ELR (cell line): ENCODE results near the gene CYRIA.
A peak's percentile ranks its signal among the peaks of the same experiment; 100 is the strongest.

Experiments used
- DNase-seq: peaks from one replicate; pipeline ENCODE4 v3.0.0-alpha.2; 2015; ENCODE audit warnings: low read depth

CYRIA gene

DNA sequence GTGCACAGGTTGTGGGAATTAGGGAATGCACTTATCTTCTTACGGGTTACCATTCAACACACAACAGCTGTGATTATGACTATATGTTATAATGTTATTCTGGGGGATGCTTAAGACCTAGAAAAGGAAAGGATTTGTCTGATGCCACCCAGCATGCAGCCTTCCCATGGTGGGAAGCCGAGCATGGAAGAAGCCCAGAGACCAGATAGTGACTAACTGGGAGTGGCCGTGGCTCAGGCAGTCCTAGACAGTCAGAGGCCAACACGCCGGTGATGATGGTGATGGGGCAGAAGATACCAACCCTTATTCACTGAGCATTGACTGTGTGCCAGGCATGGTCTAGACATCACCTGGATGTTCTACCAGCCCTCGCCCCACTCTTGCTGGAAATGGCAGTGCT, 35.9 kb downstream of the CYRIA start:
- no peak for DNase-seq

DNA sequence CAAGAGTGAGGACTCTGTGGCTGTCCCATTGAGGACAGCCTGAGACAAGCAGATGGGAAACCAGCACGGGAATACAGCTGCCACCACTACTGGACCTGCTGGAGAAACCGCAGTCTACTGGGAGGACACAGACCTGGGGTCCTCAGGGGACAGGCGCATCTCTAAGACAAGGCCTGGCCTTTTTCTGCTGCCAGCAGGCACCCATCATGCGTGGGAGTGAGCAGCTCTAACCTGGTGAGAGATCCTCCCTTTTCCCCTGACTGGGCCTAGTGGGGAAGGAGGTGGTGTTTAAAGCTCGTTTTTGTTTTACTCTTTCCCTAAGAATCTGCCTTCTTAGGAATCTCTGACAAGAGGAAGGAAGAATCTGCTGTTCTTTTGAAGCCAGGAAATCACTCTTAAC, 36.6 kb downstream of the CYRIA start:
- no peak for DNase-seq

DNA sequence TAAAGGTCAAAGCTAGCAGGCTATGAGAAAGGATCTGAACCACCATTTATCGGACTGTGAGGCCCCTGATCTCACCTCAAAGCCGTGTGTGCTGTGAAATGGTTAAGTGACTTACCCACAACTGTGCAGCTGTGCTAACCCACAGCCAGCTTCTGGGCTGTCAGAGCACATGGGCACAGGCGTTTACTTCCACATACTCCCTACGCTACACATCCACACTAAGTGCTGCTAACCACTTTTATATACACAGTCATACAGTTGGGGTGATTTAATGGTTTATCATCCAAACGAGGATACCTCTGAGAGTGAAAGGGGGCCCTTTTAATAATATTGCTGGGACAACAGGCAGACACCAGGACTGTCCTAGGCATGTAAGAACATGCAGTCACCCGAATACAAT, 37.3 kb downstream of the CYRIA start:
- DNase-seq = no peak

DNA sequence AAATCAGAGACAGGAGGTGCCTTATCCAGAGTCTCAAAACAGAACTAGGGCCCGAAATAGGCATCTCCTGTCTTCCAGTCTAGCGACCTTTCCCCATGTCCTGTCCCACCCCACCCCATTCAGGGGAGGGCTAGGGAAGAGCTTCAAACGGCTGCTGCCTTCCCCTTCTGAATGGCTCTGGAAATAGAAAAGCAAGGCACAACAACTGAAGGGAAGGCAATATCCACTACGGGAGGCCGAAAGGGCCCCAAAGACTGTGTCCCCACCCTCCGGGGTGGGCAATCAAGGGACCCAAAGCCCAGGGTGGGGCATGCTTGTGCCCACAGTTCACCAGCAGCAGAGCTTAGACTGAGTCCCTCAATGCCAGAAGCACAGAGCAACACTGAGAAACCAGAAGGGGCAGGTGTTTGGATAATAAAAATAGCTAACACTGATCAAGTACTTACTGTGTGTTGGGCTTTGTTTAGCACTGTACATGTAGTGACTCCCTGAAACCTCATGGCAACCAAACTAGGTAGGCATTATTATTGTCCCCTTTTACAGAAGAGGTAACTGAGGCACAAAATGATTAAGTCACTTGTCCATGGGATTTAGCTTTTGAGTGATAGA, 38.5 kb downstream of the CYRIA start:
- DNase-seq = no peak

DNA sequence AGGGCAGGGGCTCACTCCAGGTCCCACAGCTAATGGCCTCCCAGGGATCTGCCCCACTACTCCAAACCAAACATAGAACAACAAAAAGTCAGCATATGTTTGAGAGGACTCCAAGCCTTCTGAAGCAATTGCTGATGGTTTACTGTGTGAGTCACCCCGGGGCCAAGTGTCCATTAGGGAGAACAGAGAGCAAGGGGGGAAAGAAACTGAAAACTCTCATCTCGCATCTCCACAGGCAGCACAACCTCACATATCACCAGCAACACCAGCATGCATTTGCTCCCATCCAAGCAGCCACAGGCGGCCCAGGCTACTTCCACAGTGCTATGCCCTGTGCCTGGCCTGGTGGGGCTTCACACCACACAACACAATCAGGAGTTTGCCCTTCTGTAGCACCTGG, 39.1 kb downstream of the CYRIA start:
- DNase-seq = no peak

DNA sequence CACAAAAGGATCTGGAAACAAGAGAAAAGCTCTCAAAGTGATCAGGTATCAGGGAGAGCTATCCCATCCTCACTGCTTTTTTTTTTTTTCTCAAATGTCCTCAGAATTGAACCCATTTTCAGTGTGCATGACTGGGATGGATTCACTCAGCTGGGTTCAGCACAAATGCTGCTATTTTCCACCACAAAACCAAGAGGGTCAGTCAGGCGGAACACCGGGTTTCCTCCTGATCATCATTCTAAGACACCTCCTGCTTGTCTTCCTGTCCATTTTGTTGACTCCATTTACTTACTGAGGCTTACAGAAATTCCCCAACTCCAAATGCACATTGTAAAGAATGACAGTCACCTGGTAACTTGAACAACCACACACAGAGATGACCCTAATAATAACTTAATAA, 39.9 kb downstream of the CYRIA start:
- DNase-seq = no peak

DNA sequence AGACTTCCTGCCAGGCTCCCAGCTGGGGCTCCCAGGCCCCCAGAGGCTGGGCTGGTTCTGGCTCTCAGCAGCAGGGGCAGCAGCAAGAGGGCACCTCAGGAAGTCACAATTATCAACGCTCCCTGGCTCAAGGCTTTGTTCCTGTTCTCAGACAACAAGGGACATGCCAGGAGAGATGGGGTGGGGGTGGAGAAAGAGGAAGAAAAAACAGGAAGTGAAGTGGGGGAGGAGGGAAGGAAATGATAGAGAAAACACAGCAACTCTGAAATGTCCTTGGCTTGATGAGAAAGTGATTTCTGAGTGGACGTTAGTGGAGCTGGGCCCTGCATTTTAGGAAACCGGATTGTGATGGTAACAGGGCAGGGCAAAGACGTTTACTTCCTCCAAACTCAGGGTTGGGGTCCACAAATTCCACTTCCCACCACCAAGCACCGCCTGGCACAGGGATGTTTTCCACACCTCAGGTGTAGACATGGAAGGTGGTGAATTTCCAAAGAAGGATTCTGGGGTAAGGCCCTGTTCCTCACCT, 40.4 kb downstream of the CYRIA start:
- DNase-seq = no peak

DNA sequence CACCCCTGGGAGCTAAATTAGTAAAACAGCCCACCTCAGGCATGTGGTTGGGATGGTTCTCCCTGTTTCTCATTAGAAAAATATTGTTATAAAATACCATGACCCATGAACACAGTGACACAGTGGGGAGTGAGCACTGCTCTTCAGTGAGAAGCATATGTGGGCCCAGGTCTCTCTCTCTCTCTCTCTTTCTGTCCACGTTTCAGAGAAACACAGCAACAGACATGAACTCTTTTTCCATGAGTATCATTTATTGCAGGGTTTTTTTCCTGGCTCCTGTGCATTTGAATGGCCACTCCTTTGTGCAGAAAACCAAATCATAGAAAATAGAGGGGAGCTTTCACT, 41.2 kb downstream of the CYRIA start:
- DNase-seq = no peak

DNA sequence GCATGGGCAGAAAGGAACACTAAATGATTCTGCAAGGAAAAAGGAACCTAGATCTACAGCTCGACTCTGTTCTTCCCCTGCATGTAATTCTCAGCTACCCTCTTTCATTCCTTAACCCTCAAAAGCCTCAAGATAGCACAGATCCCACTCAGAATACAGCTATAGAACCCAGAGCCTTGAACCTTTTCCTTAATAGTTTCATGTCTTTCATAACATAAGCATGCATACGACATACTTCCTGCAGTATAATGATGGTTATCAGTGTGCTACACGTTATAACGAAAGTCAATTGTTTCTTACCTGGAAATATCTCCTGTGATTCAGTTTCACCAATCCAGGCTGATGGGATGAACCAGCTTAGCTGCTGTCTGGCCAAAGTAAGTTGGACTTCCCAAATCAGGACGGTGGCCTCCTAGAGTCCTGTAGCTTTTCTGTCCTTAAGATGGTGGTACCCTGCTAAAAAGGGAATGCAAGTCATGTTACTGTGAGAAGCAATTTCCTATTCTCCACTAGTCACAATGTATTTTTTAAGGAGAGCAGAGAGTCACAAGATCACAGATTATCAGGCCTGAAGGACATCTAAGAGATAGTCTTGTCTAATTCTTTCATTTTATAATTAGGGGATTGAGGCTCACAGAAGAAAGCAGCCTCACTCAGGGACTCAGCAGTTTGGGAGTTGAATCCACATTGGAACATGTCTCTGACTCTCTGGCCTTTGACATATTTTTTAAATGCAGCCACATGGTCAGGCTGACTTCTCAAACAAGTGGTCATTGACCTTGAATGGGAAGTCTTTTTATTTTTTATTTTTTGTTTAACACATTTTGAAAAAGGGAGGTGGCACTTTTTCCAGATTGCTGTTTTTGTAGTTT, 41.8 kb downstream of the CYRIA start:
- DNase-seq = no peak

DNA sequence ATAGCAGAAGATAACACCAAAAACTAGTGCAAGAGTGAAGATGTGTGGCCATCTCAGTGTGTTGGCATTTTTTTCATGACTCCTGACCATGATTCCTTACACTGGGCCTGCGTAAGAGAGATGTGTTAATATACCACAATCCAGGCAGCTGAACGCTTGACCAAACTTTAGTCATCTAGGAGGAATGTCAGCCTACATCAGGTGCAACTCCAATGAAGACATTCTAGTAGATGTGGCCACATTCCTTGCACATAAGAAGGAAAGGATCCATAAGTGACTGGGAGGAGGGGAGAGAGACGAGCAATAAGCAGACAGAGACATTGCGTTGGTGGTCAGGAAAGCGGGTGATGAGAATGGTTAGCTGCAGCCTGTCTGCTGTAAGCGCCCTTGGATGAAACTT, 42.6 kb downstream of the CYRIA start:
- DNase-seq = peak; percentile 13

DNA sequence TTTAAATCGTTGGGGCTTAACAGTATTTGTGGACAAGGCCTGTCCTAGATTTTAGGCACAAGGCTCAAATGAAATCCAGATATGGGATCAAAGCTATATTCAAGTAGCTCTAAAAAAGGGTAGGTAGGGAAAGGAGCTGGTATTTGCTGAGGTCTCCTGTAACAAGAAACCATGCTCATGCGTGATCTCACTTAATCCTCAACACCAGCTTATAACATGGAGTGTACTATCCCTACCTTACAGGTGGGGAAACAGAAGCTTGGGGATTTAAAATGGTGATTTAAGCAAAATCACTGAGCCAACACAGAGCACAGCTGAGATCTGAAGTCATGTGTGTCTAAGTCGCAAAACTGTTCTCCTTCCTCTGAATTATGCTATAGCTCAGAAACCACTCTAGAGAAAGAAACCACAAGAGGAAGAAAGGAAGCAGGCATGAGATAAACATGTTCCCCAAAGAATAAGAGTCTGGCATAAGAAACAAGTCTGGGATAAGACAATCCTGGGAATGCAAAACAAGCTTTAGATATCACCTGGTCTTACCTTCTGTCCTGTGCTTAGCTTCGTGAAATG, 43.1 kb downstream of the CYRIA start:
- DNase-seq = no peak

DNA sequence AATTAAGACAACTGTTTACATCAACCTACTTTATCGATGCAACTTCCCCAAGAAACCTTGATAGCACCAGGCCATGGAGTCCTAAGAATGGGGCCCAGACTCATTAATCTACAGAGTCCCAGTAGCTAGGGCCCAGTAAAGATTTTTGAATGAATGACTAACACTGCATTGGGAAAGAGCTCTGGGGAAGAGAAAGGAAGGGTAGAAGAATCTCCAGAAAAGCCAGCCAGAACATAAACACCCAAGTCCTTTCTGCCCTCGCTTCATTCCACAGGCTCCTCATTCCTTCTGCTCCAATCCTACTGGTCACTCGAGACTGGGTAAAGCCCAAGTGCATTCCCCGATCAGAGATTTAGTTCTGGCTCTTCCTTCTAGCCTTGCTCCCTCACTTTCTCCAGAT, 44.3 kb downstream of the CYRIA start:
- no peak for DNase-seq

DNA sequence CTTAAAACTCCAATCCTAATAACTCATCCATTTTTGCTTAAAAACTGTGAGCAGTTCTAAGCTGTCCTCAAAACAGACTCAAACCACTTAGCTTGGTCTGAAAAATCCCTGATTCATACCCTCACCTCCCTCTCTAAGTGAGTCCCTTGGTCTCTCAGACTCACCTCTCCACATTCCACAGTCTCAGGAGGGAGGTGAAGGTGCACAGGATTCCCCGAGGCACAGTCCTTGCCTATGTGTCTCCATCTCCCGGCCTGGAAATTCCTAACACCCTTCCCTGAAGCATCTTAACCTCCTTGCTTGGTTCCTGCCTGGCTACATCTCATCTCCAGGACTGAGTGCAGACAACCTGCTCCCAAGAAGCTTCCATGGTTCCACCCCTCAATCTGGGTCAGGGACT, 45.0 kb downstream of the CYRIA start:
- no peak for DNase-seq

DNA sequence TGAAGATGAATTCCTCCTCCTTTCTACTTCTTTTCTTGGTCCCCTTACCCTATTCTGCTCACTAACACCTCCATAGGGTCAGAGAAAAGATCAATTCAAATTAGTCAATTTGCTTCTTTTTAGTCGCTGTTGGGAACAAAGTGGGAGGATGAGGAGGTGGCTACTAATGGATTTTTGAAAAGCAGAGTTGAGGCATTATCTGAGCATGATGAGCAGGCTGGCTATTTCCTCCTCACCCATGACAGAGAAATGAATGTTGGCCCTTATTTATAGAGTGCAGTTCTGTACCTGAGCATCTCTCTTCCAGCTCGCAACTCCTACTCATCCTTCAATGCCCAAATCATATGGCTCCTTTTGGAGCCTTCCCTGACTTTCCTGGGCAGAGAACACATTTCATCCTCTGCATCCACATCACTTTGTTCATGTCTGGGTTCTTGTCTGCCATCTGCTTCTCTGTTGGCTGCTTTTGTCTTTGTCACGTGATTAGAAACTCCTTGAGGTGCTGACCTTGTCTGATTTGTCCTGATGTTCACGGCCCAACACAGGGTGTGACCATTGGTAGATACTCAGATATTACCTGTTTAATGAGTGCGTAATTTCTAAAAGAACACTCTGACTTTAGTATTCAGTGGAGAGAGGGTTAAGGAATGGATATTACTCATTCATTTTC, 45.9 kb downstream of the CYRIA start:
- no peak for DNase-seq

DNA sequence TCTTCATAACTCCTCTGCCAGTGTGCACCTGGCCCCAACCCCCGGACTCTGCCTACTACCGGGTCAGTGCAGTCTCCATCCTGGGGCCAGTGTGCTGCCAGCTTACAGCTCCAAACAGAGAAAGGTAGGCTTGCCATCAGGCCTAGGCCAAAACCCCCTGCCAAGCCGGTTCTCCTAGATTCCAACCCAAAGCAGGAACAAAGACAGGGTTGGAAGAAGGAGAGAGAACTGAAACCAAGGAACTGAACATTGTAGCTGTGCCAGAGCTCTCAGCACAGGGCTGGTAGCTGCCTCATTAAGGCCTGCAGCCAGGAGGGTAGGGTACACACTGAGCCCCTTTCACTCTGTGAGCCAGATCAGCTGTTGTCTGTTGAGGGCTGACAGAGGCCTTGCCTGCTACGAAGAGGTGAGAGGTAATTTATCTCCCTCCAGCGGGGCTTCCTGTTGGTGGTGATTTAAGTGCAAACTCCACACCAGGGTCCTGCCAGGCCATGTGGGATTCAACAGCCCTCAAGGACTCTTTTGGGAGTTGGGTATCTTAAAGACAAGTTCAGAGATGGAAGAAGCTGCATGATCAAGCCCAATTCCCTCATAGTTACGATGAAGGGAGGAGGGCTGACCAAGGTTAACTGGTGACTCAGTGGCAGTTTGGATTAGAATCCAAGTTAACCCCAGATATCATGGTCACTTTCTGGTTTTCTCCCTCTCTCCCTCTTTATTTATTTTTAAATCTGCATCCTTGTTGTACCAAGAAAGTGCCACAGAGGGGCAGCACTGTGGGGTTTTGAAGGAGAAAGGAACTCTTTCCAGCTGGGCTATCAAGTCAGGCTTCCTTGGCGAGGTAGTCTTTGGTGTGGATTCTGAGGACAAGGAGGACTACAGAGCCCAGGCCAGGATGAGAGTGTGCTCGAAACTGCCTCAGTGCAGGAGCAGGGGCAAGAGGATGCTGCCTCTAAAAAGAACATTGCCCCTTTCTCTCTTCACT, 48.1 kb downstream of the CYRIA start:
- DNase-seq = no peak
